GM18507 (cell line): ENCODE results near the gene ASB15.

ENCODE experiments used
- DNase-seq: peaks from one replicate; pipeline ENCODE4 v3.0.0; 2011; ENCODE audit warnings: low read depth; ENCODE audit not compliant: insufficient read length; ENCODE audit errors: extremely low spot score
- FAIRE-seq: peaks from 2 replicates; lab custom pipeline; 2011; peaks lifted over from hg19 to GRCh38; lab: Jason Lieb, UNC

The ASB15 gene

GRCh38 chr7:123658023-123658422, 56.4 kb downstream of the ASB15 start:
- FAIRE-seq (no peak), DNase-seq (no peak)

GRCh38 chr7:123660514-123661354, 59.1 kb downstream of the ASB15 start:
- no peak for FAIRE-seq
- DNase-seq, result no peak

- FAIRE-seq (no peak), DNase-seq (no peak)
These were observed 60.1 kb downstream of the ASB15 start for GRCh38 chr7:123661765-123662164.

GRCh38 chr7:123662293-123662692, 60.7 kb downstream of the ASB15 start:
- no peak for FAIRE-seq
- DNase-seq, result no peak

GRCh38 chr7:123662755-123663154, 61.1 kb downstream of the ASB15 start:
- FAIRE-seq (no peak), DNase-seq (no peak)

GRCh38 chr7:123663200-123663599, 61.6 kb downstream of the ASB15 start:
- FAIRE-seq, result no peak
- DNase-seq, result no peak

GRCh38 chr7:123665157-123665556, 63.5 kb downstream of the ASB15 start:
- FAIRE-seq (no peak), DNase-seq (no peak)

GRCh38 chr7:123665896-123666295, 64.3 kb downstream of the ASB15 start:
- DNase-seq, result no peak
- FAIRE-seq, result no peak

- DNase-seq, result no peak
- no peak for FAIRE-seq
These were observed 64.9 kb downstream of the ASB15 start for GRCh38 chr7:123666492-123666891.

GRCh38 chr7:123669485-123669884, 67.9 kb downstream of the ASB15 start:
- DNase-seq, result no peak
- no peak for FAIRE-seq

GRCh38 chr7:123673137-123673732, 71.6 kb downstream of the ASB15 start:
- FAIRE-seq, result no peak
- no peak for DNase-seq

- DNase-seq (no peak), FAIRE-seq (no peak)
These were observed 72.3 kb downstream of the ASB15 start for GRCh38 chr7:123673752-123674398.

- DNase-seq (no peak), FAIRE-seq (no peak)
These were observed 73.0 kb downstream of the ASB15 start for GRCh38 chr7:123674399-123675180.

GRCh38 chr7:123675181-123675473, 73.5 kb downstream of the ASB15 start:
- FAIRE-seq (no peak), DNase-seq (no peak)

- FAIRE-seq, result no peak
- DNase-seq, result no peak
These were observed 75.6 kb downstream of the ASB15 start for GRCh38 chr7:123677061-123677715.

GRCh38 chr7:123679614-123680013, 78.0 kb downstream of the ASB15 start:
- DNase-seq, result no peak
- no peak for FAIRE-seq

- FAIRE-seq, result no peak
- DNase-seq, result no peak
These were observed 79.0 kb downstream of the ASB15 start for GRCh38 chr7:123680580-123680979.

- FAIRE-seq (no peak), DNase-seq (no peak)
These were observed 79.9 kb downstream of the ASB15 start for GRCh38 chr7:123681561-123681960.

GRCh38 chr7:123682690-123683089, 81.1 kb downstream of the ASB15 start:
- peak; percentile 58 for FAIRE-seq
- no peak for DNase-seq

GRCh38 chr7:123687161-123687560, 85.5 kb downstream of the ASB15 start:
- FAIRE-seq, result no peak
- no peak for DNase-seq
